GM23248 (cell line): Measurements from ENCODE around the gene MAPK6. TPM values are rescaled to one million over a fixed set of nuclear protein-coding genes. Genes with fewer than 3 reads are reported as not detected.

Experiments
- DNase-seq: peaks from one replicate; pipeline ENCODE4 v3.0.0-alpha.2; 2015
- H2AFZ ChIP-seq: fragments of 200-600 bp; sonication (generic); 2 replicates; pipeline ENCODE4 v1.6.1; 2016; ENCODE audit warnings: antibody characterized with exemption
- H3F3A ChIP-seq: fragments of 200-600 bp; sonication (generic); 2 replicates; pipeline ENCODE4 v1.6.1; 2016; ENCODE audit warnings: mild to moderate bottlenecking, antibody characterized with exemption, mixed run types; ENCODE audit not compliant: insufficient read depth
- H3K27ac ChIP-seq: fragments of 200-600 bp; sonication (generic); 2 replicates; pipeline ENCODE4 v1.5.1; 2016; ENCODE audit warnings: mild to moderate bottlenecking
- H3K27me3 ChIP-seq: fragments of 200-600 bp; sonication (generic); replicated peaks from 2 replicates; pipeline ENCODE4 v1.6.1; 2016; ENCODE audit warnings: mild to moderate bottlenecking; ENCODE audit not compliant: insufficient read depth
- H3K36me3 ChIP-seq: fragments of 200-600 bp; sonication (generic); 2 replicates; pipeline ENCODE4 v1.6.1; 2016; ENCODE audit warnings: low read depth, mild to moderate bottlenecking
- H3K4me1 ChIP-seq: fragments of 200-600 bp; sonication (generic); 2 replicates; pipeline ENCODE4 v1.6.1; 2016; ENCODE audit warnings: mild to moderate bottlenecking; ENCODE audit not compliant: insufficient read depth
- H3K4me2 ChIP-seq: fragments of 200-600 bp; sonication (generic); one replicate; pipeline ENCODE4 v1.6.1; 2016; ENCODE audit warnings: mild to moderate bottlenecking; ENCODE audit not compliant: unreplicated experiment
- H3K4me3 ChIP-seq: fragments of 200-600 bp; sonication (generic); 2 replicates; pipeline ENCODE4 v1.5.1; 2016; ENCODE audit warnings: mild to moderate bottlenecking
- H3K79me2 ChIP-seq: fragments of 200-600 bp; sonication (generic); 2 replicates; pipeline ENCODE4 v1.6.1; 2016; ENCODE audit warnings: mild to moderate bottlenecking; ENCODE audit not compliant: insufficient read depth
- H3K9ac ChIP-seq: fragments of 200-600 bp; sonication (generic); 2 replicates; pipeline ENCODE4 v1.6.1; 2016; ENCODE audit warnings: mild to moderate bottlenecking
- H3K9me2 ChIP-seq: fragments of 200-600 bp; sonication (generic); 2 replicates; pipeline ENCODE4 v1.6.1; 2016; ENCODE audit warnings: mixed run types, mild to moderate bottlenecking, moderate library complexity; ENCODE audit not compliant: insufficient read depth
- H3K9me3 ChIP-seq: fragments of 200-600 bp; sonication (generic); one replicate; pipeline ENCODE4 v1.6.1; 2017; ENCODE audit warnings: low read depth
- H4K20me1 ChIP-seq: fragments of 200-600 bp; sonication (generic); 2 replicates; pipeline ENCODE4 v1.6.0; 2016; ENCODE audit not compliant: insufficient read depth
- EZH2 ChIP-seq: fragments of 200-600 bp; sonication (generic); IDR thresholded peaks from 2 replicates; pipeline ENCODE4 v1.6.1; 2018; ENCODE audit warnings: antibody characterized with exemption, mild to moderate bottlenecking; ENCODE audit not compliant: insufficient read depth, poor library complexity, severe bottlenecking
- EZH2phosphoT487 ChIP-seq: fragments of 200-600 bp; sonication (generic); IDR thresholded peaks from 2 replicates; pipeline ENCODE4 v1.6.1; 2018; ENCODE audit warnings: antibody characterized with exemption, moderate library complexity, mild to moderate bottlenecking, low read depth; ENCODE audit not compliant: insufficient read depth
- WGBS, 2 experiments: methylation state at CpG; one replicate each; pipeline ENCODE4 v1.1.6; 2015 to 2017; ENCODE audit warnings: low lambda C conversion rate in 2 of 2, low coverage in 1 of 2; ENCODE audit errors: missing lambda C conversion rate in 2 of 2; 5-methylcytosine and 5-hydroxymethylcytosine counted together
- in situ Hi-C: fragments of 300-500 bp; cut with MboI; formaldehyde crosslinking; loops from 2 replicates; pipeline ENCODE4 v1.15.0; 2020
- polyA plus RNA-seq: library from polyadenylated mRNA; unstranded; fragments of >200 nt; fragmentation: Nextera tagmentation; extraction: Ambion mirVana; gene quantifications from 2 replicates; pipeline ENCODE4 v1.2.1, GENCODE V29; 2016
- total RNA-seq: library from RNA; depleted of rRNA; stranded (reverse); fragments of >200 nt; shearing (Covaris generic); gene quantifications from 2 replicates; pipeline ENCODE4 v1.2.3, GENCODE V29; 2014

MAPK6 gene
- total and polyA plus RNA-seq, 2 experiments from 2014 or later, result 36.5 to 69.3 TPM

DNA sequence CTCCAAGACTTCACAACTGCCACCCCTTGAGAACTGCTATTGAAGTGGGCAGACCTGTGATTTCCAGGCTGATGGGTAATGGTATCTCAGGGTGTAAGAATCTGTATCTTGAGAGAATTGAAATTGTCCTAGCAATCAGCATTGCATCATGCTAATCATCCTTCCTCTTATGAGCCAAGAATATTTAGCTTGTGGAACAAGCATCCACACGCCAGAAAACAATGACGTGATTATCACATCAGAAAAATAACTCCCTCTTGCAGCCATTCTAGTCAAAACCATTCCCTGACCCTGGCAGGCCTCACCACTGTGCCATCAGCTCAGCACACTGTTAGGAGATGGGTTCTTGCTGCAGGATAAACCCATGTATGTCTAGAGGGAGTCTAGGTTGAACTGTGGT is 86.8 kb downstream of the MAPK6 start:
- Histone ChIP-seq H3K4me1 (peaks cover 6% of the 10 kb centered on the region), H3K4me3 (no peak overlapping the region), H3F3A (peaks cover 28% of the 10 kb centered on the region), H3K27me3 (no peaks in the 10 kb centered on the region), H3K9ac (no peak overlapping the region), H3K79me2 (no peaks in the 10 kb centered on the region), H3K9me2 (no peaks in the 10 kb centered on the region), H3K9me3 (no peaks in the 10 kb centered on the region), H3K36me3 (no peaks in the 10 kb centered on the region), H2AFZ (no peak overlapping the region), H3K4me2 (no peak overlapping the region), H4K20me1 (no peaks in the 10 kb centered on the region), H3K27ac (no peak overlapping the region)
- WGBS, 2 experiments, result 73 to 74% methylated on average over 2 of the region's 2 CpGs
- in situ Hi-C loops, result no loop called here
- no peak for DNase-seq
- TF ChIP-seq EZH2 (no peak), EZH2phosphoT487 (no peak)

DNA sequence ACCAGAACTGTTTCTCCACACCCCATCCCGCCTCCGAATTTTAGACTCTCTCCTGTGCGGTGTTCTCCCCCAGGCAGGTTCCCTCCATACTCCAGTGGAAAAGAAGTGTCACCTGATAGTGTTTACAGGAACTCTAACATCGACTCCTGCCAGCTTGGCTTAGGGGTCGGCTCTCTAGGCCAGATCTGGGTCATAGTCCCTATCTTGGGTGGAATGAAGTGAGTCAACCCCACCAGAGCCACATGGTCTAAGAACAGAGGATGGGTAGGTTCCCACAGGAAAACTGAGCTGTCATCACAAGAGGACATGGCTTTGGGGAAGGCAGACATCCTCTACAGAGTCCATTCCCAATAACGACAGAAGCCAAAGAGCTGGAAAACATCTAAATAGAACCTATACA is 87.6 kb downstream of the MAPK6 start:
- Histone ChIP-seq H3K9me2 (no peaks in the 10 kb centered on the region), H3K9me3 (no peaks in the 10 kb centered on the region), H3K4me3 (no peak overlapping the region), H3K27ac (no peak overlapping the region), H3K4me2 (no peak overlapping the region), H4K20me1 (no peaks in the 10 kb centered on the region), H3K36me3 (no peaks in the 10 kb centered on the region), H3K4me1 (peaks cover 6% of the 10 kb centered on the region), H3K9ac (no peak overlapping the region), H3K27me3 (peaks cover 5% of the 10 kb centered on the region; the same call in 1 of the 2 replicates), H3K79me2 (no peaks in the 10 kb centered on the region), H3F3A (peaks cover 22% of the 10 kb centered on the region), H2AFZ (no peak overlapping the region)
- DNase-seq, result no peak
- TF ChIP-seq EZH2 (no peak), EZH2phosphoT487 (no peak)
- in situ Hi-C loops, result no loop called here
- 69 to 72% methylated on average over 6 of the region's 6 CpGs for WGBS, 2 experiments

DNA sequence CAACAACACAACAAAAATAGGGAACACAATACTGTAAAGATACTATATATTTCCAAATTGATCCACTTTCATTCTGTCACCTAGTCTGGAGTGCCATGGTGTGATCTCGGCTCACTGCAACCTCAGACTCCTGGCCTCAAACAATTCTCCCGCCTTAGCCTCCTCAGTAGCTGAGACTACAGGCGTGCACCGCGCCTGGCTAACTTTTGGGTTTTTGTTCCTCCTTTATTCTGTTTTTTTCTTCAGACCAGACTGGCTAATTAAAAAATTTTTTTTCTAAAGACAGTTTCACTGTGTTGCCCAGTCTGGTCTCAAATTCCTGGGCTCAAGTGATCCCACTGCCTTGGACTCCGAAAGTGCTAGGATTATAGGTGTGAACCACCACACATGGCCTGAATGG is 88.2 kb downstream of the MAPK6 start:
- Histone ChIP-seq H3K4me1 (peaks cover 6% of the 10 kb centered on the region), H3F3A (peaks cover 16% of the 10 kb centered on the region), H3K79me2 (no peaks in the 10 kb centered on the region), H3K9ac (no peak overlapping the region), H3K9me2 (no peaks in the 10 kb centered on the region), H2AFZ (no peak overlapping the region), H3K4me3 (no peak overlapping the region), H3K4me2 (no peak overlapping the region), H3K36me3 (no peaks in the 10 kb centered on the region), H4K20me1 (no peaks in the 10 kb centered on the region), H3K9me3 (no peaks in the 10 kb centered on the region), H3K27me3 (peaks cover 8% of the 10 kb centered on the region; the same call in 1 of the 2 replicates), H3K27ac (no peak overlapping the region)
- 94 to 97% methylated on average over 6 of the region's 6 CpGs for WGBS, 2 experiments
- in situ Hi-C loops, result no loop called here
- TF ChIP-seq EZH2phosphoT487 (no peak), EZH2 (no peak)
- DNase-seq, result no peak

GRCh38 chr15:52109559-52110451 is 90.8 kb downstream of the MAPK6 start:
- no peak for TF ChIP-seq EZH2phosphoT487
- TF ChIP-seq EZH2, result no peak
- H3K27ac ChIP-seq, result no peak overlapping the region
- no peaks in the 10 kb centered on the region for H3K9me3 ChIP-seq
- H3K4me3 ChIP-seq, result no peak overlapping the region
- 72 to 75% methylated on average over 5 of the region's 5 CpGs for WGBS, 2 experiments
- peaks cover 8% of the 10 kb centered on the region; the same call in 1 of the 2 replicates for H3K27me3 ChIP-seq
- H3K4me1 ChIP-seq, result no peaks in the 10 kb centered on the region
- H3K4me2 ChIP-seq, result no peak overlapping the region
- H4K20me1 ChIP-seq, result no peaks in the 10 kb centered on the region
- no peak overlapping the region for H2AFZ ChIP-seq
- no peaks in the 10 kb centered on the region for H3K79me2 ChIP-seq
- no peaks in the 10 kb centered on the region for H3K9me2 ChIP-seq
- no peak for DNase-seq
- H3F3A ChIP-seq, result no peaks in the 10 kb centered on the region
- H3K9ac ChIP-seq, result no peak overlapping the region
- in situ Hi-C loops, result no loop called here
- H3K36me3 ChIP-seq, result no peaks in the 10 kb centered on the region
